ENCODE results near the gene FGB. TPM values are rescaled to one million over a fixed set of nuclear protein-coding genes. Genes with fewer than 3 reads are reported as not detected.
A peak's percentile ranks its signal among the peaks of the same experiment; 100 is the strongest.

The FGB gene
- total RNA-seq, 1 donor from 2014 or later = 37.0 TPM

GRCh38 chr4:154617820-154618317 is 55.1 kb downstream of the FGB start:
- no peaks in the 10 kb centered on the region for H3K4me1 ChIP-seq
- H3K4me3 ChIP-seq = no peak overlapping the region
- DNase-seq (ENCODE audit: low spot score in 2 of 2) = no peak
- H3K36me3 ChIP-seq = no peaks in the 10 kb centered on the region
- H3K27ac ChIP-seq = no peak overlapping the region
- intact Hi-C loops (cut with DNase I) = loop anchor here (1.0 kb wide), 1 partner anchor 66 kb away; no protein-coding TSS in a partner anchor
- TF ChIP-seq CTCF (IDR thresholded peaks at IDR 0.05) = no peak
- H3K9me3 ChIP-seq = no peaks in the 10 kb centered on the region
- no peaks in the 10 kb centered on the region for H3K27me3 ChIP-seq

- TF ChIP-seq CTCF (IDR thresholded peaks at IDR 0.05) = peak in 2 of 3 experiments; percentile 43 to 45
- intact Hi-C loops (cut with DNase I) = loop anchor here (1.0 kb wide), 1 partner anchor 67 kb away; no protein-coding TSS in a partner anchor
- no peaks in the 10 kb centered on the region for H3K27me3 ChIP-seq
- no peak overlapping the region for H3K4me3 ChIP-seq
- no peak overlapping the region for H3K27ac ChIP-seq
- no peaks in the 10 kb centered on the region for H3K4me1 ChIP-seq
- no peaks in the 10 kb centered on the region for H3K9me3 ChIP-seq
- no peak for DNase-seq (ENCODE audit: low spot score in 2 of 2)
- no peaks in the 10 kb centered on the region for H3K36me3 ChIP-seq
Observed at GRCh38 chr4:154618708-154619315, 56.0 kb downstream of the FGB start.

GRCh38 chr4:154620111-154620510 is 57.3 kb downstream of the FGB start:
- Histone ChIP-seq H3K4me3 (no peak overlapping the region), H3K36me3 (no peaks in the 10 kb centered on the region), H3K9me3 (no peaks in the 10 kb centered on the region), H3K4me1 (no peaks in the 10 kb centered on the region), H3K27ac (no peak overlapping the region), H3K27me3 (no peaks in the 10 kb centered on the region)
- no peak for DNase-seq (ENCODE audit: low spot score in 2 of 2)
- intact Hi-C loops (cut with DNase I) = no loop called here
- no peak for TF ChIP-seq CTCF (IDR thresholded peaks at IDR 0.05)

Other genes with a start within 250 kb of the FGB start
- not detected for gene DCHS2, start 71.2 kb upstream of the FGB start, total RNA-seq
- gene PLRG1, start 12.6 kb upstream of the FGB start, total RNA-seq = 34.7 TPM
- 47.6 TPM for gene FGA, start 27.7 kb downstream of the FGB start, total RNA-seq
- gene FGG, start 49.6 kb downstream of the FGB start, total RNA-seq = 40.3 TPM
- not detected for gene LRAT, start 181.0 kb downstream of the FGB start, total RNA-seq
- not detected for gene RBM46, start 218.3 kb downstream of the FGB start, total RNA-seq